Dendritic cell treated with granulocyte-macrophage colony-stimulating factor and Interleukin-4, amounts not matched to agents 40 ng/mL and 50 ng/mL, for 4 days (primary cell): ENCODE data around the gene HS3ST6.
"Not testable (repeated sequence)": the region's sequence is repeated elsewhere in the genome, so short reads cannot be mapped to it uniquely, and the experiment has no call there.

Experiments used
- H3K27ac Mint-ChIP-seq: one replicate; pipeline ENCODE4 v1.8.0; 2022; ENCODE audit warnings: mild to moderate bottlenecking, mixed read lengths
- H3K27me3 Mint-ChIP-seq: one replicate; pipeline ENCODE4 v1.8.0; 2022; ENCODE audit warnings: mild to moderate bottlenecking, mixed read lengths
- H3K36me3 Mint-ChIP-seq: one replicate; pipeline ENCODE4 v1.8.0; 2022; ENCODE audit warnings: low read depth, mixed read lengths
- H3K4me1 Mint-ChIP-seq: one replicate; pipeline ENCODE4 v1.8.0; 2022; ENCODE audit warnings: low read depth, mixed read lengths
- H3K4me3 Mint-ChIP-seq: one replicate; pipeline ENCODE4 v1.8.0; 2022; ENCODE audit warnings: mild to moderate bottlenecking, moderate library complexity, mixed read lengths
- H3K9me3 Mint-ChIP-seq: one replicate; pipeline ENCODE4 v1.8.0; 2022; ENCODE audit warnings: mixed read lengths
- intact Hi-C: fragments of 100-400 bp; cut with micrococcal nuclease; formaldehyde crosslinking; loops from one replicate; pipeline ENCODE4 v1.15.0; 2022

HS3ST6 gene

GRCh38 chr16:1941162-1942046 is 23.2 kb upstream of the HS3ST6 start:
- intact Hi-C loops, result no loop called here
- Mint-ChIP-seq H3K9me3 (no peaks in the 10 kb centered on the region), H3K27ac (peak overlapping the region; percentile 95), H3K4me3 (peak overlapping the region; percentile 98), H3K27me3 (no peaks in the 10 kb centered on the region), H3K36me3 (peaks cover 59% of the 10 kb centered on the region), H3K4me1 (peaks cover 79% of the 10 kb centered on the region)

GRCh38 chr16:1940273-1941161 is 22.3 kb upstream of the HS3ST6 start:
- H3K4me3 Mint-ChIP-seq, result no peak overlapping the region

GRCh38 chr16:1939833-1940232 is 21.6 kb upstream of the HS3ST6 start:
- peak overlapping the region; percentile 93 for H3K27ac Mint-ChIP-seq
- peaks cover 59% of the 10 kb centered on the region for H3K36me3 Mint-ChIP-seq
- intact Hi-C loops, H3K4me3 Mint-ChIP-seq, H3K9me3 Mint-ChIP-seq, H3K27me3 Mint-ChIP-seq: not testable (repeated sequence)
- H3K4me1 Mint-ChIP-seq, result peaks cover 74% of the 10 kb centered on the region

More at GRCh38 chr16:1940273-1941161, 22.3 kb upstream of the HS3ST6 start:
- no peaks in the 10 kb centered on the region for H3K27me3 Mint-ChIP-seq
- H3K36me3 Mint-ChIP-seq, result peaks cover 59% of the 10 kb centered on the region
- no peaks in the 10 kb centered on the region for H3K9me3 Mint-ChIP-seq
- intact Hi-C loops, result no loop called here
- peak overlapping the region; percentile 95 for H3K27ac Mint-ChIP-seq
- peaks cover 76% of the 10 kb centered on the region for H3K4me1 Mint-ChIP-seq

DNA sequence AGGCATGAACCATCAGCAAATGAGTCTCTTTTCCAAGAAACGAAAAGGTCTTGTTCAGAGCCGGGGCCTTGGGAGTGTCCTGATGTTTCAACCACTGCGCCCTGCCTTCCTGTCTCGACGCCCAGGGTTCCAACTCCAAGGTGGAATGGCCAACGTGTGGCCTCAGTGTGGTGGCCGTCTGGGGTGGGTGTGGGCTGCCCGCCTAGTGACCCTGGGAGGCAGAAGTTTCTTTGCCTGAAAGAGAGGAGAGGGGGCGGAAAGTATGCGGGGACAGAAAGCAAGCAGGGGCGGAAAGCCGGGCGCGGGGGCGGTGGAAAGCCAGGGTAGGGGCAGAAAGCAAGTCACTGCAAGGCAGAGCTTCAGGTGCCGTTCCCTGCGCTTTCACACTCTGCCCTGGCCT is 20.7 kb upstream of the HS3ST6 start:
- Mint-ChIP-seq H3K27ac (peak overlapping the region; percentile 93), H3K4me3 (peak overlapping the region; percentile 27), H3K4me1 (peaks cover 65% of the 10 kb centered on the region), H3K36me3 (peaks cover 59% of the 10 kb centered on the region), H3K27me3 (no peaks in the 10 kb centered on the region), H3K9me3 (no peaks in the 10 kb centered on the region)
- intact Hi-C loops, result no loop called here

DNA sequence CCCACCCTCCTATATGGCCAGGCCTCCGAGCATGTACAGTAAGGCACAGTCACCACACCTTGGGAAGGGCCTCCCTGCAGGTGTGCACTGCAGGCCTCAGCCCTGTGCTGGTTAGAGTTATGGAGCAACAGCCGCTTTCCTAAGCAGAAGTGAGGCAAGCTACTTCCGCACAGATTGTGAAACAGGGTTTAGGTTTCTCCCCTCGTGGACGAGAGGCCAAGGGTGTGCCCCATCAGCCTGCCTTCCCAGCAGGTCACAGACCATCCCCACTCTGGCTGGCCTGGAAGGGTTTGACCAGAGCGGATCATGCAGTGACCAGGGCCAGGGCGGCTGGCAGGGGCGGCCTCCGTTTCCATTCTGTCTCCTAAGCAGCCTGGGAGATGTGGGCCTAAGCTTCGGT is 20.1 kb upstream of the HS3ST6 start:
- Mint-ChIP-seq H3K9me3 (no peaks in the 10 kb centered on the region), H3K27me3 (no peaks in the 10 kb centered on the region), H3K4me3 (peak overlapping the region; percentile 25), H3K4me1 (peaks cover 61% of the 10 kb centered on the region), H3K36me3 (peaks cover 59% of the 10 kb centered on the region), H3K27ac (peak overlapping the region; percentile 93)
- intact Hi-C loops, result no loop called here

DNA sequence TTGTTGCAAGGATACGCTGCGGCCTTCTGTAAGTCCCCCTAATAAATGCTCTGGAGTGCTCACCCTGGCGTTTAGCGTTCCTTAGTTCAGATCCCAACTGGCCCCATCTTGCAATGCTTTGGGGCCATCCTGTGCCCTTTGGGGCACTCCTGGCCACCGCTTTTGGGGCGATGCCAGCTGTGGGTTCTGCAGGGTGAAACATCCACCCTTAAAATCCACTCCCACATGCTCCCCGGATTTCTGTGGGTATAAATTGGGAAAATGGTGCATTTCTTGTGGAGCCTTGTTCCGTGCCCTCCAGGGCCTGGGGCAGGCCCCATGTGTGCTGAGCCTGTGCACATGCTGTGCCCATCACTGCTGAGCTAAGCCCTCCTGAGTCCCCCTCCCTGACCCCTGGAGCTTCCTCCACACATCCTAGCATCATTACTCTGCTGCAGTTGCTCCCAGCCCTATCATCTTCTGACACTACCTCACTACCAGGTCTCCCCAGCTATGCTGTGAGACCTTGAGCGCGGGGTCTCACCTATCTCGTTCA is 18.8 kb upstream of the HS3ST6 start:
- no peaks in the 10 kb centered on the region for H3K27me3 Mint-ChIP-seq
- intact Hi-C loops, result no loop called here
- peaks cover 53% of the 10 kb centered on the region for H3K36me3 Mint-ChIP-seq
- H3K4me1 Mint-ChIP-seq, result peaks cover 51% of the 10 kb centered on the region
- no peaks in the 10 kb centered on the region for H3K9me3 Mint-ChIP-seq
- peak overlapping the region; percentile 49 for H3K27ac Mint-ChIP-seq
- no peak overlapping the region for H3K4me3 Mint-ChIP-seq

- peaks cover 16% of the 10 kb centered on the region for H3K36me3 Mint-ChIP-seq
- no peak overlapping the region for H3K4me3 Mint-ChIP-seq
- H3K27me3 Mint-ChIP-seq, result no peaks in the 10 kb centered on the region
- intact Hi-C loops, result no loop called here
- peaks cover 17% of the 10 kb centered on the region for H3K4me1 Mint-ChIP-seq
- peak overlapping the region; percentile 0 for H3K27ac Mint-ChIP-seq
- H3K9me3 Mint-ChIP-seq, result no peaks in the 10 kb centered on the region
Observed at GRCh38 chr16:1933097-1933661, 15.0 kb upstream of the HS3ST6 start.

- peak overlapping the region; percentile 0 for H3K27ac Mint-ChIP-seq
- H3K27me3 Mint-ChIP-seq, result peaks cover 2% of the 10 kb centered on the region
- H3K4me1 Mint-ChIP-seq, result peaks cover 13% of the 10 kb centered on the region
- no peak overlapping the region for H3K4me3 Mint-ChIP-seq
- intact Hi-C loops, result no loop called here
- peaks cover 9% of the 10 kb centered on the region for H3K36me3 Mint-ChIP-seq
- no peaks in the 10 kb centered on the region for H3K9me3 Mint-ChIP-seq
Observed at GRCh38 chr16:1932050-1933028, 14.1 kb upstream of the HS3ST6 start.

DNA sequence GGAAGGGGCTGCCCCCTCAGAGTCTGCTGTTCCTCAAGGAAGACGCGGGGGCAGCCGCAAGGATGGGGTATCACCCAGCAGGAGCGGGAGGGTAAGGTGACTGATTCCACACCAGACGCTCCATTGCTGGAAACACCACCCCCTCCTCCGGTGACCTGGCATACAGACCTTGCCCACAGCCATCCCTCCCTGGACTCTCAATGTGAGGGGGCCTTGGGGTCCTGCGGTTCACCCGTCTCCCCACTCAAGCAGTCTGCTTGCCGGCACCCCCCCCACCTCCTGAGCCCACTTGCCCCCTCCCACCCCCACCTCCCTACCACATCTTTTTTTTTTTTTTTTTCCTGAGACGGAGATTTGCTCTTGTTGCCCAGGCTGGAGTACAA is 12.1 kb upstream of the HS3ST6 start:
- no peak overlapping the region for H3K4me3 Mint-ChIP-seq
- intact Hi-C loops, result no loop called here
- peaks cover 5% of the 10 kb centered on the region for H3K4me1 Mint-ChIP-seq
- peak overlapping the region; percentile 76 for H3K27ac Mint-ChIP-seq
- H3K9me3 Mint-ChIP-seq, result no peaks in the 10 kb centered on the region
- no peaks in the 10 kb centered on the region for H3K36me3 Mint-ChIP-seq
- H3K27me3 Mint-ChIP-seq, result peaks cover 9% of the 10 kb centered on the region

- Mint-ChIP-seq H3K27me3 (peaks cover 12% of the 10 kb centered on the region), H3K4me3 (peak overlapping the region; percentile 76), H3K27ac (peak overlapping the region; percentile 76), H3K4me1 (peaks cover 5% of the 10 kb centered on the region), H3K36me3 (no peaks in the 10 kb centered on the region), H3K9me3 (no peaks in the 10 kb centered on the region)
- intact Hi-C loops, result loop anchor here (1.0 to 5.0 kb wide), 2 partner anchors 65 to 157 kb away; partner anchors contain the start of genes EME2, MRPS34 and NME3
Observed at GRCh38 chr16:1929578-1930337, 11.5 kb upstream of the HS3ST6 start.

DNA sequence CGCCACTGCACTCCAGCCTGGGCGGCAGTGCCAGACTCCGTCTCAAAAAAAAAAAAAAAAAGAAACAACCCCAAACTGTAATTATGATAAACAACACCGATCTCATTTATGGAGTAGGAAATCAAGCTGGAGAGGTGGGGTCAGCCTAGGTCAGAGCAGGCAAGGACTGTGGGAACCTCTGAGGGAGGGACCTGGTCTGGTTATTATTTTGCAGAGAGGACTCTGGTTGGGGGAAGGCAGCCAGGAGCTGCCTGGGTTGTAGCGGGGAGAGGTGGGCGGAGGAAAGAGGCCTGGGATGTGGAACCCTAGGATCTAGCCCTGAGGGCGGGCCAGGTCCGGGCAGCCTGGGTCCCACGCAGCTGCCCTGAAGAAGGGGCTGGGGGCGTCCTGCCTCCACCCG is 10.9 kb upstream of the HS3ST6 start:
- intact Hi-C loops, result loop anchor here (1.0 to 5.0 kb wide), 2 partner anchors 65 to 157 kb away; partner anchors contain the start of genes EME2, MRPS34 and NME3
- H3K9me3 Mint-ChIP-seq, result no peaks in the 10 kb centered on the region
- peaks cover 5% of the 10 kb centered on the region for H3K4me1 Mint-ChIP-seq
- H3K36me3 Mint-ChIP-seq, result no peaks in the 10 kb centered on the region
- H3K27ac Mint-ChIP-seq, result peak overlapping the region; percentile 76
- H3K4me3 Mint-ChIP-seq, result peak overlapping the region; percentile 76
- H3K27me3 Mint-ChIP-seq, result peaks cover 18% of the 10 kb centered on the region

GRCh38 chr16:1926271-1926670 is 8.1 kb upstream of the HS3ST6 start:
- Mint-ChIP-seq H3K36me3 (no peaks in the 10 kb centered on the region), H3K4me1 (peaks cover 21% of the 10 kb centered on the region), H3K4me3 (no peak overlapping the region), H3K27ac (no peak overlapping the region), H3K9me3 (no peaks in the 10 kb centered on the region), H3K27me3 (peaks cover 45% of the 10 kb centered on the region)
- intact Hi-C loops, result loop anchor here (5.0 kb wide), 1 partner anchor 154 kb away; the partner anchor contains the start of genes EME2, MRPS34 and NME3
